HepG2 (cell line): ENCODE data around the gene GNAS. TPM values are rescaled to one million over a fixed set of nuclear protein-coding genes. Genes with fewer than 3 reads are reported as not detected.

Source experiments
- AKAP8 ChIP-seq: sonication (generic); formaldehyde crosslinking; IDR thresholded peaks from 2 replicates; pipeline ENCODE4 v1.5.1; 2020; ENCODE audit warnings: mild to moderate bottlenecking, missing genetic modification reagents
- ASH2L ChIP-seq: fragments of 300-600, 200-600 bp; sonication (generic); IDR thresholded peaks from 2 replicates; pipeline ENCODE4 v1.7.0; 2017; ENCODE audit warnings: low read depth, mild to moderate bottlenecking, moderate library complexity, mixed read lengths, low read length; ENCODE audit not compliant: insufficient read length
- HNF4A ChIP-seq: sonication (generic); formaldehyde crosslinking; IDR thresholded peaks from 2 replicates; pipeline ENCODE4 v1.4.0; 2020; ENCODE audit warnings: missing genetic modification reagents
- POLR2G ChIP-seq: fragments of 200-400 bp; formaldehyde crosslinking; IDR thresholded peaks from 2 replicates; pipeline ENCODE4 v1.6.1; 2018; ENCODE audit warnings: mild to moderate bottlenecking, low read depth, low read length, moderate library complexity
- SP140L ChIP-seq: sonication (generic); formaldehyde crosslinking; IDR thresholded peaks from 2 replicates; pipeline ENCODE4 v1.4.0; 2020; ENCODE audit warnings: missing genetic modification reagents, borderline replicate concordance
- ZC3H4 ChIP-seq: sonication (generic); formaldehyde crosslinking; IDR thresholded peaks from 2 replicates; pipeline ENCODE4 v1.4.0; 2020; ENCODE audit warnings: missing genetic modification reagents, borderline replicate concordance
- ZNF350 ChIP-seq: sonication (generic); formaldehyde crosslinking; IDR thresholded peaks from 2 replicates; pipeline ENCODE4 v1.4.0; 2020; ENCODE audit warnings: mild to moderate bottlenecking, low read depth, missing genetic modification reagents, borderline replicate concordance
- ZNF747 ChIP-seq: sonication (generic); formaldehyde crosslinking; IDR thresholded peaks from 2 replicates; pipeline ENCODE4 v1.8.1; 2023; ENCODE audit warnings: missing genetic modification reagents, mild to moderate bottlenecking, borderline replicate concordance
- ZNF782 ChIP-seq: sonication (generic); formaldehyde crosslinking; IDR thresholded peaks from 2 replicates; pipeline ENCODE4 v1.4.0; 2020; ENCODE audit warnings: missing genetic modification reagents, mild to moderate bottlenecking, borderline replicate concordance
- polyA plus RNA-seq, 8 experiments: library from polyadenylated mRNA; depleted of rRNA in 3 of 8; stranded (reverse) in 7 of 8; unstranded in 1 of 8; fragments of >200 nt; fragmentation: Illumina TruSeq in 4 of 8; extraction: Trizol in 4 of 8; gene quantifications; 2 replicates each; pipeline versions ENCODE4 v1.2.1 to v1.2.3, GENCODE V29; 2011 to 2016; ENCODE audit warnings: low read depth in 4 of 8, missing spikeins in 1 of 8, mixed read lengths in 1 of 8; ENCODE audit not compliant: insufficient read depth in 1 of 8
- total RNA-seq, 5 experiments: library from RNA; depleted of rRNA; stranded (reverse); fragments of >200 nt; fragmentation: Illumina TruSeq; extraction: Trizol; gene quantifications; 2 replicates each; pipeline ENCODE4 v1.2.3, GENCODE V29; 2016; ENCODE audit warnings: low read depth in 1 of 5
- TF ChIP-seq, protein P1 (sequence below): sonication (generic); formaldehyde crosslinking; conservative IDR thresholded peaks from 2 replicates; pipeline ENCODE4 v1.4.0; 2020; ENCODE audit warnings: mild to moderate bottlenecking, missing genetic modification reagents, moderate library complexity
- TF ChIP-seq, protein P2 (sequence below): IDR thresholded peaks from 2 replicates; pipeline ENCODE4 v1.6.1; 2016; ENCODE audit warnings: missing biosample characterization, missing genetic modification reagents, low read depth
- TF ChIP-seq, protein P3 (sequence below): IDR thresholded peaks from 2 replicates; pipeline ENCODE4 v1.6.1; 2016; ENCODE audit warnings: missing genetic modification reagents, missing compliant biosample characterization
- TF ChIP-seq, protein P4 (sequence below): sonication (generic); formaldehyde crosslinking; IDR thresholded peaks from 2 replicates; pipeline ENCODE4 v1.5.1; 2020; ENCODE audit warnings: missing genetic modification reagents, mild to moderate bottlenecking, borderline replicate concordance
- TF ChIP-seq, protein P5 (sequence below): sonication (generic); formaldehyde crosslinking; IDR thresholded peaks from 2 replicates; pipeline ENCODE4 v1.5.1; 2020; ENCODE audit warnings: missing genetic modification reagents, mild to moderate bottlenecking, borderline replicate concordance
- TF ChIP-seq, protein P6 (sequence below): IDR thresholded peaks from 2 replicates; pipeline ENCODE4 v1.6.1; 2016

The GNAS gene
- total and polyA plus RNA-seq, 2 of the 13 experiments (the other 11 are each of a cell fraction or from before 2014, with no cell fraction given) = 407 to 1,008 TPM

DNA sequence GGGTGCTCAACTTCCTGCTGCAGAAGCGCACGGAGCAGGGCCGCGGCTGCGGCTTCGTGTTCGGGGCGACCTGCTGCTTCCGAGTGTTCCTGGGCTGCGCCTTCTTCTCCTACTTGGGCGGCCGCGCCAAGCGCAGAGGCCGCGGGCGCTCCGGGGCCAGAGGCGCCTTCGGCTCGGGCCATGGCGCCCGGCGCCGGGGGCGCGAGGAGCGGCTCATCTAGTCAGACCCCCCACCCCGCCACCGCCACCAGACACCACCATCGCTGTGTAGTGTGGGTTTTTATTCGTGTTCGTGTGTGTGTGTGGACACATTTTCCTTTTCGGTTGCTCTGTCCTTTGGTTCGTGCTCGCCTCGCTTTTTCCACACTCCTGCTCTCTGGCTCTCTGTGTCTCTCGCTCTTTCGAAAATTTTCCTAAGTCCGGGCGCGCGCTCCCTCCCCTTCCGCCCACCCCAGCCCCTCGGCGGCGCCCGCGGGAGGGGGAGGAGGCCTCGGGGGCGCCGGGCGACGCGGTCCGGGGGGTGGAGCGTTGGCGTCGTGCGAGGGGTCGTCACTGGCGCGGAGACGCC lies 38.1 kb downstream of the GNAS start (continued):
- TF ChIP-seq, protein P1, sequence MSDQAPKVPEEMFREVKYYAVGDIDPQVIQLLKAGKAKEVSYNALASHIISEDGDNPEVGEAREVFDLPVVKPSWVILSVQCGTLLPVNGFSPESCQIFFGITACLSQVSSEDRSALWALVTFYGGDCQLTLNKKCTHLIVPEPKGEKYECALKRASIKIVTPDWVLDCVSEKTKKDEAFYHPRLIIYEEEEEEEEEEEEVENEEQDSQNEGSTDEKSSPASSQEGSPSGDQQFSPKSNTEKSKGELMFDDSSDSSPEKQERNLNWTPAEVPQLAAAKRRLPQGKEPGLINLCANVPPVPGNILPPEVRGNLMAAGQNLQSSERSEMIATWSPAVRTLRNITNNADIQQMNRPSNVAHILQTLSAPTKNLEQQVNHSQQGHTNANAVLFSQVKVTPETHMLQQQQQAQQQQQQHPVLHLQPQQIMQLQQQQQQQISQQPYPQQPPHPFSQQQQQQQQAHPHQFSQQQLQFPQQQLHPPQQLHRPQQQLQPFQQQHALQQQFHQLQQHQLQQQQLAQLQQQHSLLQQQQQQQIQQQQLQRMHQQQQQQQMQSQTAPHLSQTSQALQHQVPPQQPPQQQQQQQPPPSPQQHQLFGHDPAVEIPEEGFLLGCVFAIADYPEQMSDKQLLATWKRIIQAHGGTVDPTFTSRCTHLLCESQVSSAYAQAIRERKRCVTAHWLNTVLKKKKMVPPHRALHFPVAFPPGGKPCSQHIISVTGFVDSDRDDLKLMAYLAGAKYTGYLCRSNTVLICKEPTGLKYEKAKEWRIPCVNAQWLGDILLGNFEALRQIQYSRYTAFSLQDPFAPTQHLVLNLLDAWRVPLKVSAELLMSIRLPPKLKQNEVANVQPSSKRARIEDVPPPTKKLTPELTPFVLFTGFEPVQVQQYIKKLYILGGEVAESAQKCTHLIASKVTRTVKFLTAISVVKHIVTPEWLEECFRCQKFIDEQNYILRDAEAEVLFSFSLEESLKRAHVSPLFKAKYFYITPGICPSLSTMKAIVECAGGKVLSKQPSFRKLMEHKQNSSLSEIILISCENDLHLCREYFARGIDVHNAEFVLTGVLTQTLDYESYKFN (CRISPR knock-in tag) = peak; percentile 50
- TF ChIP-seq HNF4A (CRISPR knock-in tag) (no peak), SP140L (0 out of 2 replicates have a peak, but pooled peaks have one; percentile 53), POLR2G (peak; percentile 71), AKAP8 (CRISPR knock-in tag) (peak; percentile 89), ZNF747 (CRISPR knock-in tag) (0 out of 2 replicates have a peak, but pooled peaks have one; percentile 18), ZNF350 (CRISPR knock-in tag) (peak; percentile 49; the same call in 1 of the 2 replicates), ASH2L (peak; percentile 72), ZNF782 (CRISPR knock-in tag) (peak; percentile 44; the same call in 1 of the 2 replicates), ZC3H4 (CRISPR knock-in tag) (0 out of 2 replicates have a peak, but pooled peaks have one; percentile 3)
- TF ChIP-seq, protein P2, sequence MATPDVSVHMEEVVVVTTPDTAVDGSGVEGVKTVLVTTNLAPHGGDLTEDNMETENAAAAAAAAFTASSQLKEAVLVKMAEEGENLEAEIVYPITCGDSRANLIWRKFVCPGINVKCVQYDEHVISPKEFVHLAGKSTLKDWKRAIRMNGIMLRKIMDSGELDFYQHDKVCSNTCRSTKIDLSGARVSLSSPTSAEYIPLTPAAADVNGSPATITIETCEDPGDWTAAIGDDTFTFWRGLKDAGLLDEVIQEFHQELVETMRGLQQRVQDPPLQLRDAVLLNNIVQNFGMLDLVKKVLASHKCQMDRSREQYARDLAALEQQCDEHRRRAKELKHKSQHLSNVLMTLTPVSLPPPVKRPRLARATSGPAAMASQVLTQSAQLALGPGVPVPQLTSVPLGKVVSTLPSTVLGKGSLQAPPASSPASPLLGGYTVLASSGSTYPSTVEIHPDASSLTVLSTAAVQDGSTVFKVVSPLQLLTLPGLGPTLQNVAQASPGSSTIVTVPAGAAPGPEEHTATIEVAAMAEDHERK (CRISPR knock-in tag) = peak; percentile 60; the same call in 1 of the 2 replicates
- TF ChIP-seq, protein P3, sequence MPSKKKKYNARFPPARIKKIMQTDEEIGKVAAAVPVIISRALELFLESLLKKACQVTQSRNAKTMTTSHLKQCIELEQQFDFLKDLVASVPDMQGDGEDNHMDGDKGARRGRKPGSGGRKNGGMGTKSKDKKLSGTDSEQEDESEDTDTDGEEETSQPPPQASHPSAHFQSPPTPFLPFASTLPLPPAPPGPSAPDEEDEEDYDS (CRISPR knock-in tag) = 0 out of 2 replicates have a peak, but pooled peaks have one; percentile 14
- TF ChIP-seq, protein P4, sequence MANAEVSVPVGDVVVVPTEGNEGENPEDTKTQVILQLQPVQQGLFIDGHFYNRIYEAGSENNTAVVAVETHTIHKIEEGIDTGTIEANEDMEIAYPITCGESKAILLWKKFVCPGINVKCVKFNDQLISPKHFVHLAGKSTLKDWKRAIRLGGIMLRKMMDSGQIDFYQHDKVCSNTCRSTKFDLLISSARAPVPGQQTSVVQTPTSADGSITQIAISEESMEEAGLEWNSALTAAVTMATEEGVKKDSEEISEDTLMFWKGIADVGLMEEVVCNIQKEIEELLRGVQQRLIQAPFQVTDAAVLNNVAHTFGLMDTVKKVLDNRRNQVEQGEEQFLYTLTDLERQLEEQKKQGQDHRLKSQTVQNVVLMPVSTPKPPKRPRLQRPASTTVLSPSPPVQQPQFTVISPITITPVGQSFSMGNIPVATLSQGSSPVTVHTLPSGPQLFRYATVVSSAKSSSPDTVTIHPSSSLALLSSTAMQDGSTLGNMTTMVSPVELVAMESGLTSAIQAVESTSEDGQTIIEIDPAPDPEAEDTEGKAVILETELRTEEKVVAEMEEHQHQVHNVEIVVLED (CRISPR knock-in tag) = peak; percentile 73
- TF ChIP-seq, protein P5, sequence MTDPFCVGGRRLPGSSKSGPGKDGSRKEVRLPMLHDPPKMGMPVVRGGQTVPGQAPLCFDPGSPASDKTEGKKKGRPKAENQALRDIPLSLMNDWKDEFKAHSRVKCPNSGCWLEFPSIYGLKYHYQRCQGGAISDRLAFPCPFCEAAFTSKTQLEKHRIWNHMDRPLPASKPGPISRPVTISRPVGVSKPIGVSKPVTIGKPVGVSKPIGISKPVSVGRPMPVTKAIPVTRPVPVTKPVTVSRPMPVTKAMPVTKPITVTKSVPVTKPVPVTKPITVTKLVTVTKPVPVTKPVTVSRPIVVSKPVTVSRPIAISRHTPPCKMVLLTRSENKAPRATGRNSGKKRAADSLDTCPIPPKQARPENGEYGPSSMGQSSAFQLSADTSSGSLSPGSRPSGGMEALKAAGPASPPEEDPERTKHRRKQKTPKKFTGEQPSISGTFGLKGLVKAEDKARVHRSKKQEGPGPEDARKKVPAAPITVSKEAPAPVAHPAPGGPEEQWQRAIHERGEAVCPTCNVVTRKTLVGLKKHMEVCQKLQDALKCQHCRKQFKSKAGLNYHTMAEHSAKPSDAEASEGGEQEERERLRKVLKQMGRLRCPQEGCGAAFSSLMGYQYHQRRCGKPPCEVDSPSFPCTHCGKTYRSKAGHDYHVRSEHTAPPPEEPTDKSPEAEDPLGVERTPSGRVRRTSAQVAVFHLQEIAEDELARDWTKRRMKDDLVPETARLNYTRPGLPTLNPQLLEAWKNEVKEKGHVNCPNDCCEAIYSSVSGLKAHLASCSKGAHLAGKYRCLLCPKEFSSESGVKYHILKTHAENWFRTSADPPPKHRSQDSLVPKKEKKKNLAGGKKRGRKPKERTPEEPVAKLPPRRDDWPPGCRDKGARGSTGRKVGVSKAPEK = peak; percentile 87
- TF ChIP-seq, protein P6, sequence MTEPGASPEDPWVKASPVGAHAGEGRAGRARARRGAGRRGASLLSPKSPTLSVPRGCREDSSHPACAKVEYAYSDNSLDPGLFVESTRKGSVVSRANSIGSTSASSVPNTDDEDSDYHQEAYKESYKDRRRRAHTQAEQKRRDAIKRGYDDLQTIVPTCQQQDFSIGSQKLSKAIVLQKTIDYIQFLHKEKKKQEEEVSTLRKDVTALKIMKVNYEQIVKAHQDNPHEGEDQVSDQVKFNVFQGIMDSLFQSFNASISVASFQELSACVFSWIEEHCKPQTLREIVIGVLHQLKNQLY (CRISPR knock-in tag) = peak; percentile 38; the same call in 1 of the 2 replicates
